Measurements from ENCODE around the gene PLXDC1.

GRCh38 chr17:39057701-39058206 is 93.7 kb downstream of the PLXDC1 start:
- TF ChIP-seq ZFP3 (tag by site-specific recombination; IDR thresholded peaks at IDR 0.05; ENCODE audit: low read depth) (no peak), ZBTB26 (tag by site-specific recombination; optimal IDR thresholded peaks at IDR 0.05) (no peak)
